HG02642 (cell line): ENCODE results near the gene KCTD5.

ENCODE experiments used
- ATAC-seq: cut with Tn5 transposase; IDR thresholded peaks from one replicate; pipeline ENCODE4 v1.9.1; 2021; ENCODE audit warnings: mild to moderate bottlenecking; ENCODE audit not compliant: unreplicated experiment, poor library complexity

Gene KCTD5

GRCh38 chr16:2745116-2745890 lies 63.0 kb downstream of the KCTD5 start:
- ATAC-seq = no peak

- ATAC-seq = no peak
These were observed 63.6 kb downstream of the KCTD5 start for GRCh38 chr16:2745961-2746360.

GRCh38 chr16:2748757-2749455 lies 66.6 kb downstream of the KCTD5 start:
- ATAC-seq = no peak

GRCh38 chr16:2749476-2749875 lies 67.2 kb downstream of the KCTD5 start:
- no peak for ATAC-seq

GRCh38 chr16:2749936-2750335 lies 67.6 kb downstream of the KCTD5 start:
- no peak for ATAC-seq

- ATAC-seq = peak; percentile 32
These were observed 69.3 kb downstream of the KCTD5 start for GRCh38 chr16:2751577-2752034.

GRCh38 chr16:2752035-2752849 lies 69.9 kb downstream of the KCTD5 start, which contains the start of gene SRRM2:
TSS of gene SRRM2 (plus strand) at chr16:2752638. CDS start at chr16:2756365, 3,727 bp downstream.
- peak; percentile 87 for ATAC-seq

- peak; percentile 55 for ATAC-seq
These were observed 70.8 kb downstream of the KCTD5 start for GRCh38 chr16:2752850-2753732.

- ATAC-seq = no peak
These were observed 71.4 kb downstream of the KCTD5 start for GRCh38 chr16:2753733-2754020.

GRCh38 chr16:2755158-2755557 lies 72.8 kb downstream of the KCTD5 start:
- no peak for ATAC-seq

GRCh38 chr16:2756288-2757015 lies 74.1 kb downstream of the KCTD5 start:
- no peak for ATAC-seq

- no peak for ATAC-seq
These were observed 75.0 kb downstream of the KCTD5 start for GRCh38 chr16:2757344-2757743.
